HG03457 (cell line): ENCODE data around the gene NPIPB6.
"Not testable (repeated sequence)": the region's sequence is repeated elsewhere in the genome, so short reads cannot be mapped to it uniquely, and the experiment has no call there.

Experiments
- ATAC-seq: cut with Tn5 transposase; IDR thresholded peaks from one replicate; pipeline ENCODE4 v1.9.1; 2021; ENCODE audit warnings: moderate number of reproducible peaks; ENCODE audit not compliant: unreplicated experiment

The NPIPB6 gene

DNA sequence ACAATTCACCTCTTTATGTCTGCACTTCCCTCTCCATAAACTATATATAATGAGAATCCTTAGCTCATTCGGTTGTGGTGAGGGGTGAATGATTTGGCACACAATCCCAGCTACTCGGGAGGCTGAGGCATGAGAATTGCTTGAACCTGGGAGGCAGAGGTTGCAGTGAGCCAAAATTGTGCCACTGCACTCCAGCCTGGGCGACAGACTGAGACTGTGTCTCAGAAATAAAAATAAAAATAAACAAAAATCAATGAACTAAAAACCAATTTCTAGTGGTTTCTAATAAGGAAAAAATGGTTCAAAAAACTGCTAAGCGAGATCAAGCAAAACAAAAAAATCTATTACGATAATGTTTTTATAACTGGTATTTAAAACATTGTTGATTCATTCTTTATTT is at the start of gene NPIPB6:
Gene NPIPB6 (minus strand): TSS at position 101 of the 400 bp plus-strand sequence. CDS start 686 bp downstream, outside the sequence.
- ATAC-seq, result not testable (repeated sequence)

DNA sequence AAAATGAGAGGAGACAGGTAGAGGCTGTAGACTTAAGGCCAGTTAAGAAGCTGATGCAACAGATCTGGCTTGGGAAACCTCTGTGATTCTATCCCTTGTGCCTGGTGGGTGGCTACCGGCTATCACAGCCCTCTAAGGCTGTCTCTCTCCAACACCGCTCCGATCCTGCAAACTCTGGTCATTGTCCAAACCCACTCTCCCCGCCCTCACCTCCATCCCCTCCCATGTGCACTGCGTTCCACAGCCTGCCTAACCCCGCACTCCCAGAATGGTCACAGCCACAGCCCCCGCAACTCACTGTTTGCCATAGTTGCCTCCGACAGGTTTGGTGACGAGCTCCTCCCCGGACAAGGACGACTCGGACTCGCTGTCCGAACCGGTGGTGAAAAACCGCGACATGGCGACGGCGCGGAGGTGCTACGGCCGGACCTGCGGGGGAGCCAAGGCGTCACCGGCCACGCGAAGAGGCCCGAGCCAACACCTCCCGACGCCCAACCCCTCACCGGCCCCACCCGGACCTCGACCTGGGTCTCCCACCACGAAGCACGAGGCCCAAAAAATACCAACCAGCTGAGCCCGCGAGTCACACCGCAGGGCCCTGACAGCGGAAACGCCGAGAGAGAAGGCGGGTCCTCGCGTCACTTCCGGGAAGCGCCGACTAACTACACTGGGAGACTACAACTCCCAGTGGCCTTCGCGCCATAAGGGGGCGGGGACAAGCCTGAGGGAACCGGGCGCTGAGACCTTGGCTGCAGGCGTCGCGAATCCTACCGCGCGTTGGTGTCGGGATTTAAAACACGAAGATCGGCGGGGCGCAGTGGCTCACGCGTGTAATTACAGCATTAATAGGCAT is 40.1 kb upstream of the NPIPB6 start, which contains the start of gene EIF3CL:
Gene EIF3CL (minus strand): TSS at position 622 of the 853 bp plus-strand sequence. CDS start 223 bp downstream, at position 399.
- peak; percentile 82 for ATAC-seq

DNA sequence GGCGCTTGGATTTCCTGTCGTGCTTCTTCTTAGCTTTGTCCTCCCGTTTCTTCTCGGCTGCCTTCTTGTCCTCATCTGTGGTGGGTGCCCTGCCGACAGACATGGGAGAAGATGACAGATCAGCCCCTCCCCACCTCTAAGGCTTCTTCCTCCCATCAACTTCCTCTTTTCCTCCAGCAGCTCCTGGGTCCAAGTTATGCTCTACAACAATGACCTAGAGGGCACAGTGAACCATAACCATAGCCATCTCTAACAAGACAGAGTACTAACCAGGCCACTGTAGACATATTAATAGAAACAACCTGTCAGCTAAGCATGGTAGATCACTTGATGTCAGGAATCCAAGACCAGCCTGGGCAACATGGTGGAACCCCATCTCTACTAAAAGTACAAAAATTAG is 28.7 kb upstream of the NPIPB6 start:
- ATAC-seq, result not testable (repeated sequence)

DNA sequence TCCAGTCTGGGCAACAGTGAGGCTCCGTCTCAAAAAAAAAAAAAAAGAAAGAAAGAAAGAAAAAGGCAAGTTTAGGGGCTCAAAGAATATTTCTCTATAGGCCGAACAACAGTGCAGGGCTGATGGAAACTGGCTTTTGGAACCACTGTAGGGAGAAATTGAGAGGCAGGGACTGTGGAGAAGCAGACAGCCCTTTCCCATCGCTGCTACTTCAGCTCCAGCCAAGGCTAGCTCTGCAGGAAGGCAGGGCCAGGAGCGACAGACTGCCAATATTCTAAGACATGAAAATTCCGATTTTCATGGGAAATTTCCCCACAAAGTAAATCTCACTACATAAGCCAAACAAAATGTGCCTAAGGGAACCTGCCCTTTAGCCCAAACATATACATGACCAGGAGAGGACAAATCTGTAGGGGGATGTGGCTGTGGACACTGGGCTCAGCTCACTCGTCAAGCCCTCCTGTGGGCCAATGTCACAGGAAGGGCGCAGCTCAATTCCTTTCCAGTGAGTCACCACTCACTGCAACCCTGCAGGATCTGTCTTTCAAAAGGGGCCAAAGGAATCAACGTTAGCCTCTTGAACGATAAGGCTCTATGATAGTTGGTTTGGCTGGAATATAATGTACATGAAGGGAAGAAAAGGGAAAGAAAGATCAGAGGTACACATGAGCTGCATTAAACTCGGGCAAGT is 19.0 kb upstream of the NPIPB6 start:
- ATAC-seq, result not testable (repeated sequence)

DNA sequence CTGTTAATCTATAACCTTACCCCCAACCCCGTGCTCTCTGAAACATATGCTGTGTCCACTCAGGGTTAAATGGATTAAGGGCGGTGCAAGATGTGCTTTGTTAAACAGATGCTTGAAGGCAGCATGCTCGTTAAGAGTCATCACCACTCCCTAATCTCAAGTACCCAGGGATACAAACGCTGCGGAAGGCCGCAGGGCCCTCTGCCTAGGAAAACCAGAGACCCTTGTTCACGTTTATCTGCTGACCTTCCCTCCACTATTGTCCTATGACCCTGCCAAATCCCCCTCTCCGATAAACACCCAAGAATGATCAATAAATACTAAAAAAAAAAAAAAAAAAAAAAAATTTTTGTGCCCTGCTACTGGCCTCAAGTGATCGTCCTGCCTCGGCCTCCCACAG is 14.5 kb upstream of the NPIPB6 start:
- ATAC-seq, result not testable (repeated sequence)

DNA sequence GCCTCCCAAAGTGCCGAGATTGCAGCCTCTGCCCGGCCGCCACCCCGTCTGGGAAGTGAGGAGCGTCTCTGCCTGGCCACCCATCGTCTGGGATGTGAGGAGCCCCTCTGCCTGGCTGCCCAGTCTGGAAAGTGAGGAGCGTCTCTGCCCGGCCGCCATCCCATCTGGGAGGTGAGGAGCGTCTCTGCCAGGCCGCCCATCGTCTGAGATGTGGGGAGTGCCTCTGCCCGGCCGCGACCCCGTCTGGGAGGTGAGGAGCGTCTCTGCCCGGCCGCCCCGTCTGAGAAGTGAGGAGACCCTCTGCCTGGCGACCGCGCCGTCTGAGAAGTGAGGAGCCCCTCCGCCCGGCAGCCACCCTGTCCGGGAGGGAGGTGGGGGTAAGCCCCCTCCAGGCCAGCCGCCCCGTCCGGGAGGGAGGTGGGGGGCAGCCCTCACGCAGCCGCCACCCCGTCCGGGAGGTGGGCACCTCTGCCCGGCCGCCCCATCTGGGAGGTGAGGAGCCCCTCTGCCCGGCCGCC is 13.9 kb upstream of the NPIPB6 start:
- not testable (repeated sequence) for ATAC-seq

DNA sequence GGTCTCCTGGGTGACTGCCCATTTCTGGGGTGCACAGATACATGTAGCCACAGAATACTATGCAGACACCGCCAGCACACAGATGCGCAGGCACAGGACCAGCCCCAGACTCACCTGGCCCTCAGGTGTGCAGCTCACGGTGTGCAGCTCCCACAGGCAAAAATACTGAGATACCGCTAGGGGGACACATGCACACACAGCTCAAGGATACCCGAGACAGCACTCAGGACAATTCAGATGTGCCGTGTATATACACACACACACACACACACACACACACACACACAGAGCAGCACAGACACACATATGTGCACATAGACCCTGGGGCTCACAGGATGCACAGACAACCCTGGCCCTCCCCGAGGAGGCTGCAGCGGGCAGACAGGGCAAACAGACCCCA is 11.8 kb upstream of the NPIPB6 start:
- ATAC-seq, result not testable (repeated sequence)

DNA sequence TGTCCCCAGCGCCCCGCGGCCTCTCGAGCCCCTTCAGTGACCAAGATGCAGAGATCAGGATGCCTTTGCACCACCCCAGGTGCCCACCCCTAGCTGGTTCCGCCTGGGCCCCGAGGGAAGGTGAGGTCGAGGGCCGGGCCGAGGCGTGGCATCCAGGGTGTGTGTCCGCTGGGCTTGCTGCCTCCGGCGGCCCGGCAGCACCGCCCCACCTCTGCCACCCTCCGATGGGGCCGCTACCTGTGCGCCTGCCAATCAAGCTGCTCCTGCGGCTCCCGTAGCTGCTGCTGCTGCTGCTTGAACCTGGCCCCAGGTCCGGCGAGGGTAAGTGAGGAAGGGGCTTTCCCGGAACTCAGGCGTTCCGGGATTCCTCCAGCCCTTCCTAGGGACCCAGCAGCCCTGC is 11.0 kb upstream of the NPIPB6 start:
- not testable (repeated sequence) for ATAC-seq

DNA sequence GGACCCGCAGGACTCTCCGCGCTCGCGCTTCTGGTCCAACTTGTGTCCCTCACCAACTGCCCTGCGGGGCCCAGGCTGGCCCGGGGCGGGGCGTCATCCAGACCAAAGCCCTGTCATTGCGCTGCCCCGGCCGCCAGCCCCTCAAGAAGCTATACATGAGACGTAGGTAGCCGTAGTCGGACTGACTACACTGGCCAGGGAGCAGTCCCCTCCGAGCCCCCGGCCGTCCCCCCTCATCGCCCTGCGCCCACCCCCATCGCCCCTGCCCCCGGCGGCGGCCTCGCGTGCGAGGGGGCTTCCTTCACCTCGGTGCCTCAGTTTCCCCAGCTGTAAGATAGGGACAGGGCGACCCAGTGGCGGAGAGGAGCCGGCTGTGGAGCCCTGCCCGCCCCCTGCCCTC is 4.6 kb upstream of the NPIPB6 start:
- not testable (repeated sequence) for ATAC-seq

DNA sequence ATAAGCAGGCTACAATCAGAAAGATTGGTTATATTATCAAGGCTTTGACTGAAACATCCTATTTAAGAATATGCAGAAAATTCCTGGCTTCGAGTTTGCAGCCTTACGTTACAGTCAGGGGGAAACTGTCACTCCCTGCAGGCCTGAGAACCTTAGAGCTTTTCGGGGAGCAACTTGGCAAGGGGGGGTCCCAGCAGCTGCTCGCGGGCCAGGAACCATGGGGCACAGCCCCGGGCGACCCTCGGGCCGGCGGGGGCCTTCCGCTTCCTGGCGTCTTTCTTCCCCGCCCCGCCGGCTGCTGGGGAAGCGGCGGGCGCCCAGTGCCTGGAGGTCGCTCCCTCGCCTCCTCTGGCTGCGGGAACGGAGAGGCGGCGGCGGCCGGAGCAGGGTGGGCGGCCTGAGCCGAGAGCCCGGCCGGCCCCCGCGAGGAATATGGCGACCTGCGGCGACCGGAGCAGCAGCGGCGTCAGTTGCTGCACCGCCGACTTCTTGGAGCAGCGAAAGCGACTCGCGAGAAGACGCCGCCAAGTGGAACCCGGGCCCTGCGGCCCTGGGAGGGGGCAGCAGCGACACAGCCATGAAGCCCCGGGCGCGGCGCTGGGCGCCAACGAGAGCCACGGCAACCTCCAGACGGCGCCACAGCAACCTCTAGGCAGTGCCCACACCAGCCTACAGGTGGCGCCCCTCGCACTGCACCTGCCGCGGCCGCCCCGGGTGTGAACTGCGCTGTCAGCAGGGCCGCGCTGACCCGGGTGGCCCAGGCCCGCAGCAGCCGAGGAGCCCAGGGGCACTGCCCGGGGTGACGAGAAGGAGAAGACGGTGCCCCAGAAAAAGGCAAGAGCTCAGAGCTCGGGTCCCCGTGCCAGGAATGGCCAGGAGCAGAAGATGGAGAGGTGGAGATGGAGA is 1.2 kb upstream of the NPIPB6 start:
- ATAC-seq, result peak; percentile 92

DNA sequence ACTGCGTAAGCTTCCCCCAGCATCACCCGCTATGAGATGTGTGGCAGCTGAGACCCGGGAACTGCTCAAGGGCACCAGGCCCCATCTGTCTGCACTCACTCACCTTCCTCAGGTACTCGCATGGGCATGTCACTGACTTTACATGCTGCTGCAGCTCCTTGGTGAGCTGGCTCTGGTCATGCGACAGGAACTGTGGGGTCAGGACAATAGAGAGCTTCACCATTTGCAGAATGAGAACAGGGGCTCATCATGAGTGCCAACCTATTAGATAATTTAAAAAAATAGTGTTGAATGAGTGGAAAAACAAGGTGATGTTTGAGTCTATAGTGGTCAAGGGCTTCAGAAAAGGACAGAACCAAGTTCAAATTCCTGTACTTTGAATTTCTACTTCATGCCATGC is 708 bp downstream of the NPIPB6 start:
- not testable (repeated sequence) for ATAC-seq

DNA sequence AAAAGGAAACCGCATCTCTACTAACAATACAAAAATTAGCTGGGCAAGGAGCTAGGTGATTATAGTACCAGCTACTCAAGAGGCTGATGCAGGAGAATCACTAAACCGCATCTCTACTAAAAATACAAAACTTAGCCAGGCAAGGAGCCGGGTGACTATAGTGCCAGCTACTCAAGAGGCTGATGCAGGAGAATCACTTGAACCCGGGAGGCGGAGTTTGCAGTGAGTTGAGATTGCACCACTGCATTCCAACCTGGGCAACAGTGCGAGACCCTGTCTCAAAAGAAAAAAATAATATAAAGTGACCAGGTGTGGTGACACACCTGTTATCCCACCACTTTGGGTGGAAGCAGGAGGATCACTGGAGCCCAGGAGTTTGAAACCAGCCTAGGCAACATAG is 25.1 kb downstream of the NPIPB6 start:
- ATAC-seq, result not testable (repeated sequence)

DNA sequence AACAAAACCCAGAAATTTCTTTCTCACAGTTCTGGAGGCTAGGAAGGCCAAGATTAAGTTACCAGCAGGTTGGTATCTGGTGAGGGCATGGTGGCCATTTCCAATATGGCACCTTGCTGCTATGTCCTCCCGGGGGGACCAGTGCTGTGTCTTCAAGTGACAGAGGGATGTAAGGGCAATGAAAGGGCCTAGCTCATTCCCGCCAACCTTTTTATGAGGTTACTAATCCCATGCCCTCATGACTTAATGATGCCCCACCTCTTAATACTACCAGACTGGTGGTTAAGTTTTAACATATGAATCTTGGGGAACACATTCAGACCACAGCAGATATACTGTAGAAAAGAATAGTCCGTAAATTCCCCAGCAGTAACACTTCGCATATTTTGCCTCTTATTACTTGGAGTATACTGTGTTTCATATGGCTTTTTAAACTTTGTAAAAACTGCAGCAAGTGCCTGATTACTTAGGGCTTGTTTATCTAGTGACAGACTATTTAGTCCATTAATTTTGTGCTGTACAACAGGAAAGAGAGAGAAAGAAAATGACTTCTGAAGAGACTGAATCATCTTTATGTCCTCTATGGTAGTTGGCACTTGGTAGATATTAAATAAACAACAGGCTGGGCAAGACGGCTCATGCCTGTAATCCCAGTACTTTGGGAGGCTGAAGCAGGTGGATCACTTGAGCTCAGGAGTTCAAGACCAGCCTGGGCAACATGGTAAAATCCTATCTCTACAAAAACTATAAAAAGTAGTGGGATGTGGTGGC is 26.2 kb downstream of the NPIPB6 start:
- ATAC-seq, result not testable (repeated sequence)

DNA sequence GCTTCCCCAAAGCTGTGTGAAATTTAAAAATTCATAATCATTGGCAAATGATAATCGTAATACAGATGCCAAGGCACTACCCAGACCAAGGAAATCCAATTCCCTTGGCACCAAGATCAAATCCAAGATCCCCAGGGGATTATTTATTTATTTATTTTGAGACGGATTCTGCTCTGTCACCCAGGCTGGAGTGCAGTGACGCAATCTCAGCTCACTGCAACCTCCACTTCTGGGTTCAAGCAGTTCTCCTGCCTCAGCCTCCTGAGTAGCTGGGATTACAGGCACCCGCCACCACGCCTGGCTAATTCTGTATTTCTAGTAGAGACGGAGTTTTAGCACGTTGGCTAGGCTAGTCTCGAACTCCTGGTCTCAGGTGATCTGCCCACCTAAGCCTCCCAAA is 27.6 kb downstream of the NPIPB6 start:
- not testable (repeated sequence) for ATAC-seq

DNA sequence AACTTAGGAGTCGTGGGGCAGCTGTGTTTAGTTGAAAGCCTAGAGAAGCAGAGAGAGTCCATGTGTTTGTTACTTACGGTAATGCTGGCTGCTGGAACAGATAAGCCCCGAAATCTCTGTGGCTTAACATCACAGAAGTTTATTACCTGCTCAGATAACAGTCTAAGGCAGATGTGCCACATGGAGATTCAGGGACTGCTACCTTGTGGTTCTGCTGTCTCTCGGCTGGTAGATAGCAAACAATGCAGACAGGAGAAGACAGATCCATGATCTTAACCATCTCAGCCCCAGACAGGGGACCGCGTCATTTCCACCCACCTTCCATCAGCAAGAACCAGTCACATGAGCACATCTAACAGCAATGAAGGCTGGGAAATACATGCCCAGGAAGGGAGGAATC is 30.7 kb downstream of the NPIPB6 start:
- ATAC-seq, result not testable (repeated sequence)

DNA sequence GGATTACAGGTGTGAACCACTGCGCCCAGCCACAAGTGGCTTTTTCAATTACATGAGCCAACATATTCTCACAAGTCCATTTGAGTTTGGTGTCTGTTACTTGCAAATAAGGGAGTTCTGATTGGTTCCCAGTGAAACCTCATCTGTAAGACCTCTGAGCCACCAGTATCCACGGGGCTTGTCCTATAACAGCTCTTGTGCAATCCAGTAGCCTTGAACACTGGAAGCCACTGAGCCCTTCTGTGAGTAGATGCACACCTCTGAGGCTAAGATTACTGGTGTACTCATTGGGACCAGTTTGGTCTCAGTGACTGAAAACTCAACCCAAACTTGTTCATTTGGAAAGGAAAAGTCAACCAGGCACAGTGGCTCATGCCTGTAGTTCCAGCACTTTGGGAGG is 32.3 kb downstream of the NPIPB6 start:
- ATAC-seq, result not testable (repeated sequence)

DNA sequence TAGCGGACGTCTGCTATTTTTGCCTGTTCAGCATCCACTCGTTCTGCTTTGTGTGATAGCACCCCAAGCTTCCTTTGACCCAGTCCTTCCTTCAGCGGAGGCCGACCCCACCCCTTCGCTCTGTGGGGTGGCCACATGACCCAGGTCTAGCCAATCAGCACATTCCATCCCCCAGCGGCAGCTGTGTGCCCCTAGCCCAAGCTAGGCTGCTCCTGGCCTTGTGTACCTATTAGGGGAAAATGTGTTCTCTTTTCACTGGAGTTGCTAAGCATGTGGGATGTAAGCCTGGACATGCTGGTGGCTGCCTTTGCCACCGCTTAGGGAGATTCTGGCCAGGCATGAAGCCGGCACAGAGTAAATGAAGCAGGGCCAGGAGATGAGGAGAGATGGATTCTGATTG is 33.1 kb downstream of the NPIPB6 start:
- not testable (repeated sequence) for ATAC-seq

DNA sequence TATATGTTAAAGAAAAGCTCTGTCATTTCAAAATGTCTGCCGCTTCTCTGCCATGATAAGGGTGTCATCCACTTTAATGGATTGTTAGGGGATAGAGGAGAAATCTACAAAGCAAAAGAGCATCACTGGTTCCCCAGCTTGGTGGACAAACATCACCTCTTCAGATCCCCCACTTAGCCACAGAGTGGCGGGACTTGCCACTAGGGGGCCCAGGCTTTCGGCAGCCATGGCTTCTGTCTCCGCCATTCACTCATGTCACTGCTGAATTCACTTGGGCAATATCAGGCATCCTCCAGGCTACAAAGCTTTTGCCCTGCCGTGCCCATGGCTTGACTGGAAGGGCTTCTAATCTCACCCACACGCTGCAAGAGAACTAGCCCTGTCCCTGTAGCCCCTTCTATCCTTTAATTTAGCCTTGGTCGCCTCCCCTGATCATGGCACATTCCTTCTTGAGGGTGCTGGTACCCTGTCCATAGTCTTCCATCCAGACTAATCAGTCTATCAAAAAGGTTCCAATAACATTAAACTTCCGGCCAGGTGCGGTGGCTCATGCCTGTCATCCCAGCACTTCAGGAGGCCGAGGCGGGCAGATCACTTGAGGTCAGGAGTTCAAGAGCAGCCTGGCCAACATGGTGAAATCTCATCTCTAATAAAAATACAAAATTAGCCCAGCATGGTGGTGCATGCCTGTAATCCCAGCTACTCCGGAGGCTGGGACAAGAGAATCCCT is 36.3 kb downstream of the NPIPB6 start:
- ATAC-seq, result no peak

DNA sequence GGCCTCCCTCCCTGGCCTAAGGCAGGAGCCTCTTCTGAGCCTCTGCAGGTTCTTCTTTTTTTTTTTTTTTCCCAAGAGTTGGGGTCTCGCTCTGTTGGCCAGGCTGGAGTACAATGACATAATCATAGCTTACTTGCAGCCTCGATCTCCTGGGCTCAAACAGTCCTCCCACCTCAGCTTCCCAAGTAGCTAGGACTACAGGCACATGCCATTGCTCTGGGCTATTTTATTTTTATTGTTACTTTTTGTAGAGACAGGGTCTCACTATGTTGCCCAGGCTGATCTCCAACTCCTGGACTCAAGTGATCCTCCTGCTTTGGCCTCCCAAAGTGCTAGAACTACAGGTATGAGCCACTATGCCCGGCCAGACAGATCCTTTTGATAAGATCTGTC is 38.4 kb downstream of the NPIPB6 start:
- no peak for ATAC-seq
